ENCODE results near the gene HUS1B. TPM values are rescaled to one million over a fixed set of nuclear protein-coding genes. Genes with fewer than 3 reads are reported as not detected.

HUS1B gene
- 0.88 and 2.0 TPM in 2 replicates for total RNA-seq

GRCh38 chr6:656460-657252 is at the start of gene HUS1B:
Gene HUS1B, minus strand, starts transcription at chr6:657100. Its CDS starts 156 bp downstream, at chr6:656944.

GRCh38 chr6:692858-693722 is 36.2 kb upstream of the HUS1B start, which contains the start of gene EXOC2:
Gene EXOC2, minus strand, starts transcription at chr6:693139. Its CDS starts 55,321 bp downstream, at chr6:637818.

Other genes with a start within 250 kb of the HUS1B start
- 25.6 and 44.7 TPM in 2 replicates for gene EXOC2, start 36.0 kb upstream of the HUS1B start, total RNA-seq